GM21367 (cell line): ENCODE data around the gene AEN.

Source experiments
- ATAC-seq: cut with Tn5 transposase; IDR thresholded peaks from one replicate; pipeline ENCODE4 v1.9.1; 2021; ENCODE audit not compliant: unreplicated experiment

The AEN gene

DNA sequence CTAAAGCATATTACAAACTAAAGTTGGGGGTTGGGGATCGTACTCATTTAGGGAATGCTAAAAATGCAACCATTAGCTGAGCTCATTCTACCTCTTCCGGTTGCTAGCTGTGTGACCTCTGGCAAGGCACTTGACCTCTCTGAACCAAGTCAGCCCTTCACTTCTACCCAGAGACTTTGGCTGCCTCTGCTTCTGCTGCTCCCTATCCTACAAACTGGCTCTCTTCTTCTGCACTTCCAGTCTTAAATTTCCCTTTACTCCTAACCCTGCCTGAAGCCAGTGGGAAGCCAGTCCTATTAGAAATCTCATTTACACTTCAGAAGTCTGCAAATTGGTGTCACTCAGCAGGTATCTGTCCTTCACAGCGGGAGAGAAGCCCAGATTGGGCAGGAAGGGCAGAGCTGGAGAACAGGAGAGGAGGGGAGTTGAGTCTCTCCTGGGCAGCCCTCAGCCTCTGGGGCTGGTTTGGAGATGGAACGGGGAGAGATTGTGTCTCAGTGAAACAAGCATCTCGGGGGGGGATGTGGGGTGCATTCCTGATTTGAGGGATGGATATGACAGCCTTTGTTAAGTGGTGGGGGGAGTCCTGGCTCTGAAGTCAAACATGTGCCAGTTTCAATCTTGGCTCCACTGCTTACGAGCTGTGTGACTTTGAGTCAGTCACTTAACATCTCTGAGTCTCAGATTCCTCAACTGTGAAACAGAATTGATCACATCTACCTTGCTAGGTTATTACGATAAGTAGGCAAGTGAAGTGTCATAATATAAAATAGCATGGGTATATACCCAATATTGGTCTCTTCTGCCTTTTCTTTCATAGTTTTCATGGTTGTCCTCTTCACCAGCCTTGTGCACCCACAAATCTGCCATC, 7.8 kb upstream of the AEN start:
- ATAC-seq = no peak

DNA sequence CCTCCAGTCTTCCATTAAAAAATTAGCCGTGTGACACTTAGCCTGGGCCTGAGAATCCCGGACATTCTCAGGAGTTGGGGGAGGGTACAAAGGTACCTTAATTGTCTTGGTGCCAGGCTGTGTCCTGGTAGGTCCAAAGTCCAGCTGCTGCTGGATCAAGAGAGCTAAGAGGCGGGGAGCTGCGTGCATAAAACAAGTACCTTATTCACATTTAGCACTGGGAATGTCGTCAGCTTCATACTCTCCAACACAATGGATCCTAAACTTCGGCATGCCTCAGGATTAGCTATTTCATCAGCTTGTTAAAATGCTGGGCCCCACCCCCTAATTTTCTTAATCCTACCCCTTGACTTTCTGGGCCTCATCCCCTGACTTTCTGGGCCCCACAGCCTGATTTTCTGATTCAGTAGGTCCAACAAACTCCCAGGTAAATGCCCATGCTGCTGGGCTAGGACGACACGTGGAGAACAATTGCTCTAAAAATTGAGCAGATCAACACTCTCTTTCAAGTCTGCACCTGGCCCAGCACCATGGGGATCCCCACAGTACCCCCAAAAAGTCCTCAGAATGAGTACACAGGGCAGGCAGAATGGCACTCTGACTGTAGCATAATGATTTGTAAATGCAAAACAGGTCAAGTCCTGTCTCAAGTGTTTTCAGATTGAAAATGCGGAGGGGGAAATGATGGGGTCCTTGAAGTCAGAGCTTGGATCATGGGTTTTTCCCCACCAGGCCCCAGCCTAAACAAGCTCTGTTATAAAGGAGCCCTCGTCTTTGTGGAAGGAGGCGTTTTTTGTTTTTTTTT, 5.6 kb upstream of the AEN start:
- no peak for ATAC-seq

- no peak for ATAC-seq
These were observed 4.9 kb upstream of the AEN start for GRCh38 chr15:88616240-88616639.

DNA sequence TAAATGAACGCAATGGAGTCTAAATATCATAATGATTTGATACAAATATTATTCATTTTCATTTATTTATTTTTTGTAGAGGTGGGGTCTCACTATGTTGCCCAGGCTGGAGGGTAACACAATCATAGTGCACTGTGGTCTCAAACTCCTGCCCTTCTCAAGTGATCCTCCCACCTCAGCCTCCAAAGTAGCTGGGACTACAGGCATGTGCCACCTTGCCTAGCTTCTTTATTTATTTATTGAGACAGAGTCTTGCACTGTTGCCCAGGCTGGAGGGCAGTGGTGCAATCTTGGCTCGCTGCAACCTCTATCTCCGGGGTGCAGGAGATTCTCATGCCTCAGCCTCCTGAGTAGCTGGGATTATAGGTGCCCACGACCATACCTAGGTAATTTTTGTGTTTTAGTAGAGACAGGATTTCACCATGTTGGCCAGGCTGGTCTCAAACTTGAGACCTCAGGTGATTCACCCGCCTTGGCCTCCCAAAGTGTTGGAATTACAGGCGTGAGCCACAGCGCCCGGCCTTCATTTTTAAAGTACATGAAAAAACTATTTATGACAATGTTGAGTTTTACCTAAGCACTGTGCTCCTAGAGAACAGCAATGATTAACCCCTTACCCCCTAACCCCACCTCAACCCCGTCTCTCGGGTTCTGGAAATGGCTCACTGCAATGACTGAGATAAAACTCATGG, 4.0 kb upstream of the AEN start:
- no peak for ATAC-seq

DNA sequence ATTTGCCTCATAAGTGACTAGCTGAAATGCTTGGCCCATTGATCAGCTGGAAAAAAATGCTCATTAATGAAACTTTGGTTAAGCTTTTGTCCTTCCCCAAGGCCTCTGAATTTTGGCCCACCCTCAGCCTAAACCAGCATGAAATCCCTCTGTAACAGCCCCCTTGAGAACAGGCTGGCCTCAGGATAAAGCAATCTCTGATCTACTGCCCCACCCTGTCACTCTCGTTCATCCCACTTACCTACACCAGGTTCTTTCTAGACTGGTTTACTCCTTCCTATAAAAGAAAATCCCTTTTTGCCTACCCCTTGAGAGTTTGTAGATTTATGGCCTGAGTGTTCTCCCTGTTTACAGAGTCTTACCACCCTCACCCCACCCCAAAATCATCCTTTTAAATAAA, 3.4 kb upstream of the AEN start:
- ATAC-seq = no peak

- ATAC-seq = no peak
These were observed 2.5 kb upstream of the AEN start for GRCh38 chr15:88618686-88619085.

DNA sequence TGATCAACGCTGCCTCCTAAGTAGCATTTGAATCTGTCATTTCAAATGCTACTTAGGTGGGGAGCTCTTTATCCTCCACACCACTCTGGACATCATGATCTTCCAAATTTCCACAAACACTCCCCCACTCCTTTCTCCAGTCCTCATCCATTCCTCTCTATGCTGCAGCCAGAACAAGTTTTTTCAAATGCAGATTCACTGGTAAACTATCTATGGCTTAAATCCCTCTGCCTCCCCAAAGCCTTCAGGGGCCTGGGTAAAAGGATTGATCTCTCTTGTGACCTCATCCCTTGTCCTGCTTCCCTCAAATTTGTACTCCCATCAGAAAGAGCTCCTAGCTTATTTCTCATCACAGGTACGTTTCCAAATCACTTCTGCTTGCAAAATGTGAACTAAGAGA, 1.3 kb upstream of the AEN start:
- no peak for ATAC-seq

GRCh38 chr15:88621789-88622604, 857 bp downstream of the AEN start:
- peak; percentile 36 for ATAC-seq

DNA sequence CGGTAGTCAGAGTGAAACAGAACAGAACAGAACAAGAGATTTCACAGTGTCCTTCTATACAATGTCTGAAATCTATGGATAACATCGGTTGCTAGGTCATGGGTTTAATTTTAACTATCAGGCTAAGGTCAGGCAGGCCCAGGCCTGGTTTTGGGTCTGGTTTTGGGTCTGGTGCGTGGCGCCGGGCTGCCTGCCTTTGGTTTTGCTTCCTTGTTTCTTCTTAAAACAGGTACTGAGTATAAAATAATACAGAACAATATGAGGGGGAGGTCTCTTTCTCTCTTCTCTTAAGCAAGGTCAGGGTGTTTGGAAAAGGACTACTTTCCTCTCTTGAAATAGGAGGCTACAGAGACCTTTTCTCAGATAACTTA, 1.4 kb downstream of the AEN start:
- ATAC-seq = no peak

GRCh38 chr15:88623061-88623460, 1.9 kb downstream of the AEN start:
- ATAC-seq = no peak

DNA sequence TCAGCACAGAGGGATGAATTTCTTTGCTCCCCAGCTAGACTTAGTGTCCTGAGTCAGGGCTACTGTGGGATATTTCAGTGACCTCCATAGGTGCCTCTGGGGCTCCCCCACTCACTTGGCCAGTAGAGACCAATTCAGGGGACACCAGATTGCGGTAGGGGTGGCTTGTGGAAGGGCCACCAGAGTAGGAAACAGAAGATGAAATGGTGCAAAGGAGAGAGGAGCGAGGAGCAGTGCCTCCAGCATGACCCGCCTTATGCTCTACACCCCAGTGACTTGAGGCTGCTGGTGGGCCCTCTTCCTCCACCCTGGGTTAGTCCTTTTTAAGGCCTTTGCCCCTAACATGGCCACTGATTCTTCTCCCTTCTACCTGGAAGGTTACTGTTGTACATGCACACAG, 2.5 kb downstream of the AEN start:
- no peak for ATAC-seq

GRCh38 chr15:88624156-88624970, 3.2 kb downstream of the AEN start:
- peak; percentile 34 for ATAC-seq

GRCh38 chr15:88624971-88625490, 3.9 kb downstream of the AEN start:
- no peak for ATAC-seq

- ATAC-seq = no peak
These were observed 5.0 kb downstream of the AEN start for GRCh38 chr15:88625943-88626741.

DNA sequence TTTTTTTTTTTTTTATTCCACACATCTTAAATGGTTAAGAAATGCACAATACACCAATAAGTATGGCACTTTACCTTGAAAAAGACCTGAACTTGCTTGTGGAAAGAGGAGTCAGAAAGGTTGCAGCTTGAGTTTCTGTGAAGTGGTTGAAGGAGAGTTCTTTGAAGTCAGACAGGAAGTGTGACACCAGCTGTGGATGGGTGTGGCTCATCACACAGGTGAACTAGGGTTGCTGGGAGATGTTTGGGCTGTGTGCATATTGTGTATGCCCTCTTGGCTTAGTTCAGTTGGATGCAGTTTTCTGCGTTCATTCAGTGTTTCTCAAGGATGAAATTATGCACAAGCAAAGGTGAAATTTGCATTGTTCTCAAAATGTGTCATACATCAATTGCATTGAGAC, 6.3 kb downstream of the AEN start:
- no peak for ATAC-seq

- no peak for ATAC-seq
These were observed 7.0 kb downstream of the AEN start for GRCh38 chr15:88628018-88628654.

GRCh38 chr15:88629071-88629470, 7.9 kb downstream of the AEN start:
- no peak for ATAC-seq

DNA sequence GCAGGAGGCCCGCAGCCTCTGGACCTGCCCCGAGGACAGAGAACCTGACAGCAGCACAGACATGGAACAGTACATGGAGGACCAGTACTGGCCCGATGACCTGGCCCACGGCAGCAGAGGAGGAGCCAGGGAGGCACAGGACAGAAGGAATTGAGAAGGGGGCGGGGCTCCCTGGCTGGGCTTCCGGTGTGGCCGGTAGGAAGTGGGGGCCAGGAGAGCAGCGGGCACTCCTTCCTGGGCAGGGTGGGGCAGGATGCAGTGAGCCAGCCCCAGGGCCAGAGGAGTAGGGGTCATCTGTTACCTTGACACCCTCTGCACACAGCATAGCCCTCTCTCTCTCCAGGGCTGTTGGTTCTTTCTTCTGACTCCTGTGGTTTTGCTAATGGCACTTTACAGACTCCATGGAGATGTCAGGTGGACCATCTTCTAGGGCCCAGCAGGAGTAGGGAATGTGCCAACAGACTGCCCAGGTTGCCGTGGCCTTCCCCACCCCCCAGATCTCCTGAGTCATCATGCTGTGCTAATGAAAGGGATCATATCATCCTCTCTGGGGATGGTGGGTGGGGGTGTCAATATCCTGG, 9.1 kb downstream of the AEN start:
- no peak for ATAC-seq
